NCI-H1694 (cell line): ENCODE data around the gene C14orf180.
A peak's percentile ranks its signal among the peaks of the same experiment; 100 is the strongest.

Source experiments
- DNase-seq: peaks from one replicate; lab custom pipeline; 2025; lab: John Stamatoyannopoulos, UW

Gene C14orf180

GRCh38 chr14:104594310-104595046 lies 14.9 kb downstream of the C14orf180 start:
- DNase-seq = no peak

- DNase-seq = no peak
Observed at GRCh38 chr14:104595116-104595675, 15.6 kb downstream of the C14orf180 start.

- DNase-seq = no peak
Observed at GRCh38 chr14:104595911-104596450, 16.4 kb downstream of the C14orf180 start.

DNA sequence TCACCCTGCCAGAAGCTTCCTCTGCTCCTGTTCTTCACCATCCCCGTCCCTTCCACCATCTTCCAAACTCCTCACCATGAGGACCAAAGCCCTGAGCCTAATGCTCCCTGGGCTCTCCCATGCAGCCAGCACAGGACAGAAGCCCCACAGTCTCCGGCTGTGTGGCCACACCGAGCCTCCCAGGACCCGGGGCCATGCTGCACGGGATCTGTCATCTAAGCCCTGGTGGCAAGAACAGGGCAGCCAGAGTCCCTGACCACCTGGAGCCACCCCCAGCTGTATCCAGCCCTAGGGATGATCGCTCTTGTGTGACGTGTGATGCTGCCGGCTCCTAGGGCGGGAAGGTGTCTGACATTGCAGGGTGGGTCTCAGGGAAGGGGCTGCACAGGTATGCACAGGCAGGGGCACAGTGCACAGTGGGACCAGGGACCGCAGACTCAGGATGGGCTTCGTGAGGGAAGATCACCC lies 16.9 kb downstream of the C14orf180 start:
- DNase-seq = no peak

DNA sequence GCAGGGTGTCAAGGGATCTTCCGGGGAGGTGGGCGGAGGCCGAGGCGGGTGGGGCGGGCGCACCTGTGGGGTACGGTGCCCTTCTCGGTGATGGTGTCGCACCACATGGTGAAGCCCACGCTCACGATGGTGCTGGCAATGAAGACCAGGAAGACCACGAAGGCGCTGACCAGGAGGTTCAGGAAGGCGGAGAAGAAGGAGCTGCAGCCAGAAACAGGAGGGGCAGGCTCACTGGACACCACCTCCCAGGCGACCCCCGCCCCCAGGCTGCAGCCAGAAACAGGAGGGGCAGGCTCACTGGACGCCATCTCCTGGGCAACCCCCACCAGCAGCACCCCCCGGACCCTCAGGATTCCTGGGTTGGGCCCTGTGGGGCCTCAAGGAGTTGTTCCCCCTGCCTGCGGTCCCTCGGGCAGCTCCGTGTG lies 17.4 kb downstream of the C14orf180 start:
- DNase-seq = no peak

GRCh38 chr14:104597576-104597975 lies 18.0 kb downstream of the C14orf180 start:
- no peak for DNase-seq

- peak; percentile 86 for DNase-seq
Observed at GRCh38 chr14:104598039-104598909, 18.7 kb downstream of the C14orf180 start.

- no peak for DNase-seq
Observed at GRCh38 chr14:104598910-104599273, 19.3 kb downstream of the C14orf180 start.

DNA sequence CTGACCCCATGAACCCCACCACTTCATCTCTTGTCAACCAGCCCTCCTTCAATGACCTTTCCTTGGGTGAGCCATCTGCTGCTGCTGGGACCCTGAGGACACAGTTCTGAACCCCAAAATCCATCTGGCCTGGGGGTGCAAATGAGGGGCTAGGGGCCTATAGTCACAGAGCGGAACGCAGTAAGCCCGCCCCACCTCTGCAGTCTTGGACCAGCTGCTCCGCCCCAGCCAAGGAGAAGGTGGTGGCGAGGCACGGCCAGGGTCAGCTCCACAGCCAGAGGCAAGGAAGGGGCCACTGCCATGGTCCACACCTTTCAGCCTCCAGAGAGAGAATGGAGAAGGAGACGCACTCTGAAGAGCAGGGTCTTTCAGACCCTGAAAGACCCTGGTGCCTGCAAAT lies 19.9 kb downstream of the C14orf180 start:
- no peak for DNase-seq

DNA sequence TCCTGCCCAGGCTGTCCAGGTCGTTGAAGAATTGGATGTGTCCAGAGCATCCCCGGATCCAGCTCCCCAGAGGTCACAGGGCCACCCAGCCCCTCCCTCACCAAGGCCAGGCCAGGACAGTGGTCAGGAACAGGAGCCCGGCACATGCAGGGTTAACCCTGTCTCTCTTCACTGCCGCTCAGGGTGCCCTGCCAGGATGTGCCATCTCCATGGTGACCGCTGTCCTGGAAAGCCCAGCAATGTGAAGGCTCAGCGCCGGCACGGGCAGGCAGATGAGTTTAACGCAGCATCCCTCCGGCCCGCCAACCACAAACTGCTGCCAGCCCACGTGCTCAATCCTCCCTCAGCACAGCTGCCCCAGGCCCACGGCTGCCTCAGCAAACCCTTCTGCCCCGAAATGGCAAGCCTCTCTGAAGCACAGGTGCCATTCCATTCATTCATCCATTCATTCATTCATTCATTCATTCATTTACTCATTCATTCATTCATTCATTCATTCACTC lies 20.6 kb downstream of the C14orf180 start:
- peak; percentile 96 for DNase-seq

- DNase-seq = no peak
Observed at GRCh38 chr14:104600805-104601204, 21.2 kb downstream of the C14orf180 start.

DNA sequence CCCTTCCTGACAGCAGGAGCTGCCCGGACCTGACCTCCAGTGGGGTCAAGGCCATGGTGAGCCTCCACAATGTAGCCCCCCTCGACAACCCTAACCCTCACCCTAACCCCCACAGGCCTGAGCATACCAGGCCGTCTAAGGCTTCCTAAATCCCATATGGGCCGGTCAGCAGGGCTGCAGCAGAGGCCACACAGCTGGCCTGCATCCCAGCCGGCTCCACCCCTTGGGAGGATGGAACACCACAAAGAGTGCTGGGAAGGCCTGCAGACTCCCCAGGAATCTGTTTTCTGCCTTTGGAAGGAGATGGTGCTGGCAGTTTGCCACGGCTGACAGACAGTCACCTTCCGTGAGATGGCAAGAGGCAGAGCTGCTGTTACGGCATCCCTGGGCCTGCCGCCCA lies 22.2 kb downstream of the C14orf180 start:
- peak; percentile 94 for DNase-seq

DNA sequence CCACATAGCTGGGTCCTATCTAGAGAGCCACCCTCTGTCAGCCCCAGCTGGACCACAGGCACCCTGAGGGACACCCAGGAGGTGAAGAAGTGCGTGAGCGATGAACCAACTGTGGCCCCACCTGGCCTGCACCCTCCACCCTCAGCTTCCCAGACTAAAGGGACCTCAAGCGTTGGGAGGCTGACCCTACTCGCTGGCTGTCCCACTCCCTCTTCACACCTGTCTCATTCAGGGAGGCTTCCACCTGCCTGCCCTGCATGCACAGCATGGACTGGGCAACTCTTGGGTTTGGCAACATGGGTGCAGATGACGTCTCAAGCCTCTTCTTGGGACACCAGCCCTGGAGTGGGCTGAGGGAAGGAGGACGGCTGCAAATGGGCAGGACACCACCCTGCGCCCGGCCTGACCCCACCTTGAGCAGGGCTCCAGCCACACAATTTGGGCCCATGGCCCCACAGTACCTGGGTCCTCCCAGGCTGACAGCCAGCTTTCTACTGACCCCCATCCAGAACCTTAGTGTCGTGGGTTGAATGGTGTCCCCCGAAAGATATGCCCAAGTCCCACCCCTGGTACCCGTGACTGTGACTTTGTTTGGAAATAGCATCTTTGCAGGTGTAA lies 22.9 kb downstream of the C14orf180 start:
- DNase-seq = no peak

DNA sequence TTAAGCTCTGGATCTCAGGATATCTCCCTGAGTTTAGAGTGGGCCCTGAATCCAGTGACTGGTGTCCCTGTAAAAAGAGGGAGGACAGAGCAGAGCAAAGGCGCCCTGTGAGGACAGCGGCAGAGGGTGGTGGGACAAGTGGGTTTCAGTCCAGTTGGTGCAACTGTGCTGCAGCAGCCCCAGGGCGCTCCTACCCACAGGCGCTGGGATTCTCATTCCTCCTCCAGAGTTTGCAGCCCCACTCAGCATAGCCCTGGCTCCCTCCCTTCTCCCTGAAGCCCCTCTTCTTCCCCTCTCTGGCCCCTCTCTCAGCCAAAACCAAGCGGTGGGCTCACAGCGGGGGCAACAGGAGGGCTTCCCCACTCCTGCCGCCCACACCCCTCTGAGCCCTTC lies 23.4 kb downstream of the C14orf180 start:
- no peak for DNase-seq

- DNase-seq = no peak
Observed at GRCh38 chr14:104603711-104604401, 24.3 kb downstream of the C14orf180 start.

DNA sequence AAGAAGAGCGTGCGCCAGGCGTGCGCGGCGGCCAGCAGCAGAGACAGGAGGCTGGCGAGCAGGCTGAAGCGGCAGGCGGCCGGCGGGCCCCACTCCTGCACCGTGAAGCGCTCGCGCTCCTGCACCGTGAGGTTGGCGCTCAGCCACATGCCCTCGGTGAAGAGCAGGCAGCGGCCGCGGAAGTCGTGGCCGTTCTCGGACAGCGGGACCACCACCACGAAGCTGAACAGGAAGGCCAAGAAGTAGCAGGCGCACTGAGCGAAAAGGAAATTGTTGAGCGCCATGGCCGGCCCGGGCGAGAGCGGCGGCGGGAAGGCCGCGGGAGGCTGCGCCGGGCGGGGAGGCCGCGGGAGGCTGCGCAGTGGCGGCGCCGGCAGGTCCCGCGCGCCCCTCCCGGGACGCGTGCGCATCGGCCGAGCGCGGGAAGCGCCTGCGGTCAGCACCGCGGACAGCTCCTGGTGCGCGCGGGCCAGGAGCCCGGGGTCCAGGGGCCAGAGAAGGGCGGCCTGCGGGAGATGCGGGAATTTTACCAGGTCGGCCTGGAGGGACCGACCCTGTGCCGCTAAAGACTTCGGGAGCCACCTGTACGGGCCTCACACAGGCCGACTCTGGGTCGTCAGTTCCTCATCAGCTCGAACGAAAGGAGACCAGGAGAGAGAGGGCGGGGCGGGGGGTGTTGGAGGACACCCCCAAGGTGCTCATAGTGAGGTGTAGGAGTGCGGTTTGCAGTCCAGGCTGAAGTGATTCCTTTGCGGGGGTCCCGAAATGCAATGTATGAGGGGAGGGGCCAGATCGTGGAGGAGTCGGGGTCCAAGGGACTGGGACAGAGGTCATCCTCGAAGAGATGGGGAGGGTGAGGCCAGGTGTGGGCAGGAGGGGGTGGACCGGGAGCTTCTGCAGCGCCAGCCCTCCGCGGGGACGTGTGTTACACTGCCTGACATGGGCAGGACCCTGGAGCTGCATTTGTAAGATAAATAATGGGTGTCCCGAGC lies 25.2 kb downstream of the C14orf180 start, which contains the start of gene TMEM179:
TMEM179 (minus strand) TSS at position 315 of the 992 bp plus-strand sequence; CDS start at position 284, 31 bp downstream.
- no peak for DNase-seq

GRCh38 chr14:104609666-104610065 lies 30.1 kb downstream of the C14orf180 start:
- no peak for DNase-seq

GRCh38 chr14:104610749-104611310 lies 31.3 kb downstream of the C14orf180 start:
- no peak for DNase-seq

DNA sequence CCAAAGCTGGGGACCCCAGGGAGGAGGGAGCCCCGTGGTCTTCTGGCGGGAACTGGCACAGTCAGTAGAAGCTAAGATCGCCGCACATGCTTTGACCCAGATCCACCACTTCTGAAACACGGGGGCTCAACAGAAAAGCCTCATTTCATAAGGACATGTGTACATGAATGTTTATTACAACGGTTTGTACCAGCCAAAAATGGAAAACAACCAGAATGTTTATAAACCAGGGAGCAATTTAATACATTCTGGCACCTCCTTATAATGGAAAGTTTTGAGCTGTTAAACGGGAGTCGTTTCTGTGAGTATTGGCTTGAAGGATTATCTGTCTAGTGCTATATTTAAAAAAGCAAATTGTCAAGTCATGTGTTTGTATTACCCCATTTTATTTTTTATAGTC lies 32.3 kb downstream of the C14orf180 start:
- no peak for DNase-seq
